Measurements from ENCODE around the gene PTPRM.

PTPRM gene

GRCh38 chr18:7600528-7601245 lies 33.6 kb downstream of the PTPRM start:
- no peak for DNase-seq

- DNase-seq: no peak
Observed at GRCh38 chr18:7601246-7601615, 34.1 kb downstream of the PTPRM start.

GRCh38 chr18:7601936-7602335 lies 34.8 kb downstream of the PTPRM start:
- no peak for DNase-seq

DNA sequence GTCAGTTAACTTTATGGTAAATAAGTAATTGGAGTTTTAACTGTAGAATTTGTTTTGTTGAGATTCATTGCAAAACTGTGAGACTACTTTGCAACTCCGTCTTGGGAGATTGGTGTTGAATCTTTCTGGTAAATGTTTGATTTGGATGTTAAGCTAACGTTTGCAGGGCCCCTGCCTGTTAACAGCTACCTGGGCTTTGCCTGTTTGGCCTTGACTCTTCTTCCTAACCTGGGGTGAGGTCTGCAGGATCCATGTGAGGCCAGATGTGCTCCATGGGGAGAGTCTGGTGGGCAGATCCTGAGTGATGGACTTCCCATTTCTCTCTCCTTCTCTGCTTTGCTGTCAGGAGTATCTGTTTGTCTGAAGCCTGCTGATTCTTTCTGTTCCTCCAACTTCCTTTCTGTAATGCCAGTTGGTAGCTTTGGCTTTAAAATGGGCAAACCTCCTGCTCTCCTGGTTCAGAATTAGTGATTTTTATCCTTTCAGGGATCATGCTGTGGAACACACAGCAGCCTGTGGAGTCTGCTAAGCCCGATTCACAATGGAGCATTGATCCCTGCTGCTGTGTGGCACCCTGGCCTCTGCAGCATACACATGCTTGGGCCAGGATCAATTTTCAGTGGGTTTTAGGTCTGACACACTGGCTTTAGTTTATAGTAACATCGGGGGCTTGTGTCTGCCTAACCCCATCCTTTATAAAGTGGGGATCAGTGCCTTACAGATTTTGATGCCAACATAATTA lies 36.3 kb downstream of the PTPRM start:
- DNase-seq: no peak

GRCh38 chr18:7604361-7604760 lies 37.2 kb downstream of the PTPRM start:
- no peak for DNase-seq

DNA sequence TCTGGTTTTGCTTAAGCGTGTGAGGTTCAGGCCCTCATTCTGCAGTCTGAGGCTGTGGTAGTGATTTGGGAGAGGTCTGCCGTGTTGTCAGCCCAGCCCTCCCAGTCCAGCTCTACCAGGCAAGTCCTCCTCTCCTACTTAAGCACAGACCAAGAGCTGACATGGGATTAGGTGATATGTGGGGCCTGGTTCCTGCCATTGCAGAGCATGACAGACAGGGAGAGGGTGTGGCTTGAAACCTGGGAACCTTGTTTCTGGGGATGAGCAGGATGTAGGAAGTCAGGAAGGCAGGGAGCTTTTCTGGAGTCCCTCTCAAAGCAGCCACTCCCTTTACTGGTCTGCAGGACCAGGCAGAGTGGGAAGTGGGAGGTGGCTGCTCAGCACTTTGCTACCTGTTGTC lies 38.6 kb downstream of the PTPRM start:
- DNase-seq: no peak

DNA sequence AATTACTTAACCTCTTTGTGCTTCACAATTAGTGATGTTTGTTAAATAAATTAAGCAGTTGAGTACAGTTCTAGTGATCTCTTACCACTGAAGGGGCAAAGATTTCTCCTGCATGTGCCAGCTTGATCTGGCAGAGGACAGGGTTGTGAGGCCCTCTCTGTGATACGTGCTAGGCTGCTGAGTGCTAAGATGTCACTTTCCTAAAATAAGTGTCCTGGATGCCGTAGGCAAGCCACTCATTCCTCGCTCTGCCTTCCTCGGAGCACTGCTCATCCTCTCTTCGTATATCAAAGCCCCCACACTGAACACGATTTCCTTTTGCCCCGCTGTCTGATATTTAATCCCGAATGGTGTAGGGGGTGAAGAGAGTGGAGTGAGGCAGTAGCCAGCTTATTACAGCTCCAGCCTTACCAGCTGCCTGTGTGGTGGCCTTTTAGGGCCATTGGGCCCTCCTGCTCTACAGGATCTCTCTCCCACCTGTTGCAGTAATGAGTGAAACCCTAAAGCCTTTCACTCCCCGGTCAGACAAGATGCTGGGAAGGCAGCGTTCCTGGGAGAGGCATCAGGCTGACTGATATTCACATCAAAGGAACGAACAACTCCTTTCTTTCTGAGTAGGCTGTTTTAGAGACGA lies 40.5 kb downstream of the PTPRM start:
- DNase-seq: no peak

GRCh38 chr18:7608174-7608550 lies 41.0 kb downstream of the PTPRM start:
- DNase-seq: no peak

- DNase-seq: no peak
Observed at GRCh38 chr18:7608781-7609201, 41.7 kb downstream of the PTPRM start.

DNA sequence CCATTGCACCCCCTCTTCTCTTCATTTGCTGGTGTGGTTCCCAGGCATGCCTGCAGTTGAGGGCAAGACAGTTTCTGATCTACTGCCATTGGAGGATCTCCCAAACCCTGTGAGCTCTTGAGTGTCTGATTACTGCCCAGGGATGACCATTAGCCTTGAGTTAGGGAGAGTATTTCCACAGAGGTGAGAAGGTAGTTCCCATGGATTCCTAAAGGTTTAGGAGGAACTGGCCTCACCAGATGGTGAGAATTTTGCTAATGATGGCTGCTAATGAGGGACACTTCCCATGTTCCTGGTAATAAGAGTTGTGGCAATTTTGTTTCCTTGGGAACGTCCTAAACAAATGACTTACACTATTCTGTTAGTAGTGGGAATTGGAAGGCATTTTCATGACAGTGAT lies 42.5 kb downstream of the PTPRM start:
- no peak for DNase-seq

DNA sequence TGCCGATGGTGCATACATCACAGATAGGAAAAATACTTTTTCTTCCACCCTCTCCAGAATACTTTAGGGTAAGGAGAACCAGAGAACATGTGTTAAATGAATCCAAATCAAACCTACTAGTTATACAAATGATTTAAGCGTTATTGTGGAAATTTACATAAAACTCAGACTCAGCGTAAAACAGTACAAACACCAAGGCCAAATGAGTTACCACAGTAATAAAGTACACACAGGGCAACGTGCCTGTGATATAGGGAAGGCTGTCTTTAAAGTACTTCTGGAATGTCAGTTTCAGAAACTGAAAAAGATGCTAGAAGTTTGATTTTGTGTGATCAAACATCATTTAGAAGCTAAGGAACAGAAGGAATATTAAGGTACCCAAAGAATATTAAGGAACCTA lies 46.9 kb downstream of the PTPRM start:
- no peak for DNase-seq

DNA sequence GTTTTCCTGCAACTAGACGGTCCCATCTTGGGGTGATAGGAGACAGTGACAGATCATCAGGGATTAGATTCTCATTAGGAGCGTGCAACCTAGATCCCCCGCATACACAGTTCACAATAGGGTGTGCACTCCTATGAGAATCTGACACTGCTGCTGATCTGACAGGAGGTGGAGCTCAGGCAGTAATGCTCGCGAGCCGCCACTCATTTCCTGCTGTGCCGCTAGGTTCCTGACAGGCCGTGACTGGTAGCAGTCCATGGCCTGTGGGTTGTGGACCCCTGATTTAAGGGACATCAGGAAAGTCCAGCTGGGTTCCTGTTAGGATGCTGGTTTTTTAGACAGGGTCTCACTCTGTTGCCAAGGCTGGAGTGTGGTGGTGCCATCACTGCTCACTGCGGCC lies 48.7 kb downstream of the PTPRM start:
- DNase-seq: no peak

- no peak for DNase-seq
Observed at GRCh38 chr18:7616661-7617060, 49.5 kb downstream of the PTPRM start.

GRCh38 chr18:7617738-7618422 lies 50.8 kb downstream of the PTPRM start:
- DNase-seq: no peak

DNA sequence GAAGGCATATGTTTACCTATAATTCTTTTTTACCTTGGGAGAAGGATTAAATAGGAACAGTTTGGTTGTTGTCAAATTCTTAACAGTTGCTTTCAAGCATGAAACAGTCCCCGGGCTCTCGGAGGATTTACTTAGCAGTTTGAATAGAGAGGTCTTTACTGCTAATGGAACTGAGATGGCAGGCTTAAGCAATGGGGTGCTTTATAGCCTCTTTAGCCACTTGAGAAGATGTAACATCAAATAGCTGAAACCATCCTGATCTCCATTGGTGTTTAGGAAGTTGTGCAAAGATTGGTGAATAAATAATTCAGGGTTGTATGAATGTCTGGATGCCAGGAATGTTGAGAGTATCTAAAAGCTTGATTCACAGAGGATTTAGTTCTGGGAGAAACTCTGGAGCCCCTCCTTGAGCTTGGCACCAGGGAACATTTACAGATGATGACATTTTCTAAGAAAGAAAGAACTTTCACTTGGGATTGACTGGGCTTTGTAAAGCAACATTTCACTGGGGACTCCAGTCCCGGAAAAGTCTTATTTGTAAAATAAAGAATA lies 51.9 kb downstream of the PTPRM start:
- DNase-seq: no peak

DNA sequence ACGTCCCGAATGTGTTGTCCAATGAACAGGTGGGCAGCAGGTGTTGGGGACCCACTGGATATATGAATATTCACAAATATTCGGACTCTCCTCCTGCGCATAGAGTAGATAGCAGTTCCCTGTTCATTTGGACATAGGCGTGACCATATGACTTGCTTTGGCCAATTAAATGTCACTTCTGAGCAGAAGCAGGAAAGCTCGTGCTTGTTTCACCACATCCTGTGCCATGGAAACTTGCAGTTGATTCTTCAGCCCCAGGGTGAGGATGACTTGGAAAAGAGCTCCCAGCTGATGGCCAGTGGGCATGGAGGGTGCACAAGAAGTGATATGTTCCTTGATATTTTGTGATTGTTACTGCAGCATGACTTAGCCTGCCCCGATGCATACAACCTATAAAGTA lies 52.6 kb downstream of the PTPRM start:
- no peak for DNase-seq

DNA sequence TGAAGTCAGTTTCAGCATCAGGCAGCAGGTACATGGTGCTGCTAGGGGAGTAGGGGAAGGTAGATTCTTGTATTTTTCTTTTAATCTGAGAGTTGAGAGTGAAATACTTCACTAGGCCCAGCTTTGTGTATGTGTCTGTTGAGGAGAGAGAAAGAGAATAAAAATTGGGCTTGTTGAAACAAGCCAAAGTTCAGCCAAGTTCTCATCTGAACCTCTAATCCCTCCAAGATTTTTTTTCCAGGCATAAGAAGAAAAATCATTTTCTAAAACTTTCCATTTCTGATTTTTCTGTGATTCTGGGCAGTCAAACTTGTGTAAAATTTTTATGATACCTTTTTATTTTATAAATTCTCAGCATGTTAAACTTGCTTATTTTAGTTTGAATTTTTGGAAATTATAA lies 55.6 kb downstream of the PTPRM start:
- DNase-seq: no peak

GRCh38 chr18:7623681-7624080 lies 56.6 kb downstream of the PTPRM start:
- DNase-seq: no peak

GRCh38 chr18:7624697-7625096 lies 57.6 kb downstream of the PTPRM start:
- DNase-seq: no peak

- no peak for DNase-seq
Observed at GRCh38 chr18:7626175-7626921, 59.2 kb downstream of the PTPRM start.

- no peak for DNase-seq
Observed at GRCh38 chr18:7626922-7627440, 59.9 kb downstream of the PTPRM start.

DNA sequence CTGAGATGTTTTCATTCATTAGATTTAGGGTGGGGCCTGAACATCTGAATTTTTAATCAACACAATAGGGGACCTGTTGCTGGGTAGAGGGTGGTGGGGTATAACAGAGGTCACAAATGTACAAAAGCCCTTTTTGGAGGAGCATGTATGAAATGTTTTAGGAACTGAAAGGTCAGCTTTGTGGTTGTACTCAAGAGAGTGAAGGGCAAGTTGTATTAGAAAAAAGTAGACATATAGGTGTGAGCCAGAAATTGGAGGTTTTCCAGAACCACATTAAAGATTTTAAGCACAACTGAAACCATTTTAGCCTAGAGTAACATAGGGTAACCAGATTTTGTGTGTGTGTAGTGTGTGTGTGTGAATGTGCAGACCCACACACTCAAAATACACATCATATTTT lies 62.3 kb downstream of the PTPRM start:
- DNase-seq: no peak

Measured in SHP77 (cell line).